ENCODE results near the gene LGSN.

GRCh38 chr6:63261820-63262219 lies 58.0 kb downstream of the LGSN start:
- TF ChIP-seq CTCF (conservative IDR thresholded peaks at IDR 0.05; ENCODE audit: low read length) (no peak), EZH2phosphoT487 (IDR thresholded peaks at IDR 0.05; ENCODE audit: borderline replicate concordance) (no peak)
